GM20431 (cell line): ENCODE results near the gene POLG.
"Not testable (repeated sequence)": the region's sequence is repeated elsewhere in the genome, so short reads cannot be mapped to it uniquely, and the experiment has no call there.

ENCODE experiments used
- in situ Hi-C: fragments of 300-500 bp; cut with MseI, MboI; formaldehyde crosslinking; loops from one replicate; pipeline ENCODE4 v1.15.0; 2020; ENCODE audit warnings: low sequenced_read_pairs; ENCODE audit not compliant: unreplicated experiment

The POLG gene

DNA sequence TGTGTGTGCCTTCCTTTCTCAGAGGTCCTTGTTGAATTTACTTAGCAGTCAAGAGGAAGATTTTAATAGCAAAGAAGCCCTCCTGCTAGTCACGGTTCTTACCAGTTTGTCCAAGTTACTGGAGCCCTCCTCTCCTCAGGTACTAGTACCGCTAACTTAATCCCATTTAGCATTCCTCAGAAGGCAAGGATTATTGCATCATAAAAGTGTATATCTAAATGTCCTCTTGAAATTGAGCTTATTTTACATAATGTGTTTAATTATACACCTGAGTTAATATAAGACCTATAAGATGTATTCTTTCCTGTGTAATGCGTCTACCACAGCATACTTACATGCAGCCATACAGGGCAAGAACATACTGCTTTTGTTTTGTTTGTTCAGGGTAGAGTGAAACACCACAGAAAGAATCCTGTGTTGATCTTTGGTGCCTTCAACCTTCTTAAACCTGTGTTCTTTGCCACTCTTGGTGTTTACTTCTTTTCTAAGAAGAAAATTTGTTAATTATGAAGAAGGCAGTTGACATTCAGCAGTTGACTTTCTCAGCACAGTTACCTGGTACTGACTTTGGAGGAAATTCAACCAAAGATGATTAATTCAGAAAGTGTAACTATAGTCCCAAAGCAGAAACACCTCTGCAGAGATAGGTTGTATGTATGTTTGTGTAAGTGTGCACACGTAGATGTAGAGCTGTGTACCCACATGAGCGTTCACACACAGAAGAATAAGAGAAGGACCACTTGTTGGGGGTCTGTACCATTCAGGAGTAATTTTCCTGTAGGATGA, 33.1 kb downstream of the POLG start:
- in situ Hi-C loops = no loop called here

DNA sequence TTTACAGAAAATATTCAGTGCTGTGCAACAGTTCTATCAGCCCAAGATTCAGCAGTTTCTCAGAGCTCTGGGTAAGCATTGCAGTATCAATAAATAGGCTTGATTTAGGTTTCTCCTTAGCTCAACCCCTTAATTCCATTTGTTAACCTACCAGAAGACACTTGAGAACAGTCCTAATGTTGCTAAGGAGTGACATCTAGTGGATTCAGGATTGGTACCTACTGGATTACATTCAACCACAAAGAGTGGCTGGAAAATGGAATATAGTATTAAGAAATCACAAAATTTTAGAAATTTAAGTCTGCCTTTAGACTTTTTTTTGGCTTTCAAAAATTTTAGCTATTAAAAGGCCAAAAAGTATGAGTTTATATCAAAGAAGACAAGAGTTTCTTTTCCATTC, 34.7 kb downstream of the POLG start:
- in situ Hi-C loops = no loop called here

DNA sequence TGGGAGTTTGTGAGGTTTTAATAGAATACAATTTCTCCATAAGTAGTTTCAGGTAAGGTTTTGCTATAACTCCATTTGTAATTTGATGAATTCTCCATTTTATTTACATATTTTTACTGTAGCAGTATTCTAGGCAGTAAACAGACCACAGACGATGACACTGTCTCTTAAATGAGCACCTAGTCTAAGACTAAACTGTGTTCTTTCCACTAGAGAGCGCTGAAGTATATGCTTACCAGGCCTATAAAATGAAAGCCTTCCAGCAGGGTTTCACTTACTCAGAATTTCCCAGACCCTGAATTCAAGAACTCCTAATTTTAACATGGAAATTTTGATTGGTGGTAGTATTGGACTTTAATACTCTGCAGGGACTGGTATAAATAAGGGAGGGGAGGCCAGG, 41.6 kb downstream of the POLG start:
- in situ Hi-C loops = no loop called here

DNA sequence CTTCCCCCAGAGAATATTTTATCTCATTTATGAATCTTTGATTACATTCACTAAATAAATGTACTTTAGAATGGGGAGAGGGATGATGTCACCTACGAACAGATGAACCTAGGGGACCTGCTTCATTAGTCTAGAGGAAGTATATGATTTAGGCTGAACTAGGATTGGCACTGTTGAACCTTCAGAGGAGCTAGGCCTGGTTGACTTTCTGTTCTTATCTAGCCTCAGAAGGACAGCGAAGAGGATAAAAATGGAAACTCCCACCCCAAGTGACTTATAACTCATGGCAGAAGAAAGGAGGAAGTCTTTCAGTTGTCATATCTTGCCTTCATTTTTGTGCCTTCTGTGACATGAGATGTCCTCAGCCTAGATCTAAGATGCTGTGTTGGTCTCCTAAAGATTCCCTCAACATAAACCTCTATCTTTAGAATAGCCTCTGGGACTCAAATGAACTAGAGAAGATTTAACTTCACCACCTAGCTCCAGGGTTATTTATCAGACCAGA, 42.6 kb downstream of the POLG start:
- in situ Hi-C loops = no loop called here

DNA sequence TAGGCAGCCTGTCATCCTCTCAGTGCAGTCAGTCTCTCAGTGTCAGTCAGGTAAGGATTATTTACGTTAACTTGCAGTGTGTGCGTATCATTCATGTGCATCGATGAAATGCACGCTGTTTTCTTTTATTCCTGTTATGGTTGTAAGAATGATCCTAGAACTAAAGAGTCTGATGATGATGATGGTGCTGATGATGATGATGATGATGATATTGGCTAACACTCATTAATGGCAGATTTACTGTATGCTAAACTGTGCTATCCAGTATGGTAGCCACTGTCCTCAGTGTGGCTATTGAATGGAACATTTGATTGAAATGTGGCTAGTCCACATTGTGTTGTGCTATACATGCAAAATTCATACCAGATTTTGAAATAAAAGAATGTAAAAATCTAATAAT, 51.4 kb downstream of the POLG start:
- in situ Hi-C loops = no loop called here

DNA sequence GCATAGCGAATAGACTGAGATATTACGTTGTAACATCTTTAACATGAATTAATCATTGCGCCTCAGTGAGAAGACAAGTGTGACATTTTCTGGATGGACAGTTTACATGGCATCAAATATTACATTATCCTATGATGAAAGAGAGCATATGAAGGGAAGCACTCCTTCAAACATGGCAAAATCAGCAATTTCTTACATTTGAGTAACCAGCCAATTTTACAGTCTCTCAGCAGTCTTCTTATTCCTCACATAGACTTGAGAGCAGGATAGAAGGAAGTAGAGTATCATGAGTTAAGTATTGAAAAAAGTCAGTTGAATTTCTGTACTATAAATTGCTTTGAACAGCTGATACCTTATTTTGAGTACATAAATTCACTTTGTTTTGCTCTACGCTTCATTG, 52.0 kb downstream of the POLG start:
- in situ Hi-C loops = no loop called here

DNA sequence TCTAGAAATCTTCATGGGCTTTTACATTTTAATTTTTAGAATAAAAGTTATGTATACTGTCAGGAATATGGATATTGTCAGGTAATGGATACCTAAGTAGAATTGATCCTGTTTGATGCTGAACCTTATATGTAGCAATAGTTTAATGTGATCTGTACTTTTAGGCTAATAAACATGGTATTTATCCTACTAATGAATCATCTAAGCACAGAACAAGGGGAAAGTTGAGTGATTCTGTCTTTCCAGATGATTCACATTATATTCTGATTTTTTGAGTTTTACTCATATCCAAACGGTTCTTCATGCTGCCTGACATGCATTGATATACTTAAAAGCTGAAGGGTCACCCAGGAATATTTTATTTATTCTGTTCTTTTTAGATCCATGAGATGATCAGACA, 56.3 kb downstream of the POLG start:
- in situ Hi-C loops = no loop called here

DNA sequence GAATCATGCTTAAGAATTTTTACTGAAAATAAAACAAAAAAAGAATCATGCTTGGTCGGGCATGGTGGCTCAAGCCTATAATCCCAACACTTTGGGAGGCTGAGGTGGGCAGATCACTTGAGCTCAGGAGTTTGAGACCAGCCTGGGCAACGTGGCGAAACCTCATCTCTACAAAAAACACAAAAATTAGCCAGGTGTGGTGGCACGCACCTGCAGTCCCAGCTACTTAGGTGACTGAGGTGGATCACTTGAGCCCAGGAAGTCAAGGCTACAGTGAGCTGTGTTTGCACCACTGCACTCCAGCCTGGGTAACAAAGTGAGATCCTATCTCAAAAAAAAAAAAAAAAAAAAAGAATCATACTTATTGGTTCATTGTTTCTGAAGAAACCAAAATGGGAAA, 57.3 kb downstream of the POLG start:
- in situ Hi-C loops = not testable (repeated sequence)
